ENCODE measurements around the gene ERGIC3. TPM values are rescaled to one million over a fixed set of nuclear protein-coding genes. Genes with fewer than 3 reads are reported as not detected.

ERGIC3 gene
- total and polyA plus RNA-seq, 2 of the 13 experiments (the other 11 are each of a cell fraction or from before 2014, with no cell fraction given), result 407 to 670 TPM

GRCh38 chr20:35600993-35601973, 59.4 kb downstream of the ERGIC3 start (continued):
- no peak for TF ChIP-seq NBN (conservative IDR thresholded peaks at IDR 0.05)
- TF ChIP-seq ZNF343 (CRISPR knock-in tag; IDR thresholded peaks at IDR 0.05), result peak; percentile 72; the same call in 1 of the 2 replicates
- TF ChIP-seq, protein P1, sequence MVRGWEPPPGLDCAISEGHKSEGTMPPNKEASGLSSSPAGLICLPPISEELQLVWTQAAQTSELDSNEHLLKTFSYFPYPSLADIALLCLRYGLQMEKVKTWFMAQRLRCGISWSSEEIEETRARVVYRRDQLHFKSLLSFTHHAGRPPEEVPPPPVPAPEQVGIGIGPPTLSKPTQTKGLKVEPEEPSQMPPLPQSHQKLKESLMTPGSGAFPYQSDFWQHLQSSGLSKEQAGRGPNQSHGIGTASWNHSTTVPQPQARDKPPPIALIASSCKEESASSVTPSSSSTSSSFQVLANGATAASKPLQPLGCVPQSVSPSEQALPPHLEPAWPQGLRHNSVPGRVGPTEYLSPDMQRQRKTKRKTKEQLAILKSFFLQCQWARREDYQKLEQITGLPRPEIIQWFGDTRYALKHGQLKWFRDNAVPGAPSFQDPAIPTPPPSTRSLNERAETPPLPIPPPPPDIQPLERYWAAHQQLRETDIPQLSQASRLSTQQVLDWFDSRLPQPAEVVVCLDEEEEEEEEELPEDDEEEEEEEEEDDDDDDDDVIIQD (CRISPR knock-in tag; IDR thresholded peaks at IDR 0.05; ENCODE audit: low read depth), result no peak
- 0 out of 2 replicates have a peak, but pooled peaks have one; percentile 46 for TF ChIP-seq ZNF713 (CRISPR knock-in tag; IDR thresholded peaks at IDR 0.05)
- no peak for TF ChIP-seq MAFK (conservative IDR thresholded peaks at IDR 0.05 in 1 of 2, IDR thresholded peaks at IDR 0.05 in 1 of 2; ENCODE audit: low read length in 2 of 2)
- TF ChIP-seq ZBTB10 (CRISPR knock-in tag; IDR thresholded peaks at IDR 0.05; ENCODE audit: borderline replicate concordance), result no peak
- no peak for TF ChIP-seq ZKSCAN8 (CRISPR knock-in tag; IDR thresholded peaks at IDR 0.05; ENCODE audit: borderline replicate concordance)
- TF ChIP-seq ZNF788 (CRISPR knock-in tag; IDR thresholded peaks at IDR 0.05; ENCODE audit: borderline replicate concordance), result no peak
- TF ChIP-seq ZNF501 (CRISPR knock-in tag; IDR thresholded peaks at IDR 0.05), result no peak
- no peak for TF ChIP-seq ATF7 (IDR thresholded peaks at IDR 0.05)
- TF ChIP-seq ATF7 (CRISPR knock-in tag; IDR thresholded peaks at IDR 0.05), result peak; percentile 18; the same call in 1 of the 2 replicates
- no peak for TF ChIP-seq PLRG1 (conservative IDR thresholded peaks at IDR 0.05)
- TF ChIP-seq MTF1 (CRISPR knock-in tag; IDR thresholded peaks at IDR 0.05), result 0 out of 2 replicates have a peak, but pooled peaks have one; percentile 38
- no peak for TF ChIP-seq ZNF644 (CRISPR knock-in tag; IDR thresholded peaks at IDR 0.05; ENCODE audit: low read depth)
- peak; percentile 35; the same call in 1 of the 2 replicates for TF ChIP-seq ZNF558 (CRISPR knock-in tag; IDR thresholded peaks at IDR 0.05; ENCODE audit: borderline replicate concordance)
- no peak for TF ChIP-seq YEATS2 (CRISPR knock-in tag; IDR thresholded peaks at IDR 0.05; ENCODE audit: borderline replicate concordance)
- TF ChIP-seq PCBP2 (optimal IDR thresholded peaks at IDR 0.05; ENCODE audit: low read depth, low read length, poor library complexity, severe bottlenecking), result no peak
- TF ChIP-seq ZNF670 (CRISPR knock-in tag; IDR thresholded peaks at IDR 0.05; ENCODE audit: borderline replicate concordance), result no peak
- no peak for TF ChIP-seq ZNF598 (CRISPR knock-in tag; IDR thresholded peaks at IDR 0.05; ENCODE audit: borderline replicate concordance)
- TF ChIP-seq MIXL1 (CRISPR knock-in tag; IDR thresholded peaks at IDR 0.05), result no peak
- TF ChIP-seq CTCF (CRISPR knock-in tag; IDR thresholded peaks at IDR 0.05), result peak; percentile 81
